Activated gamma-delta T cell treated with Interleukin-2 at 50 U/mL for 16 hours (primary cell): Measurements from ENCODE around the gene SNX17.
"Not testable (repeated sequence)": the region's sequence is repeated elsewhere in the genome, so short reads cannot be mapped to it uniquely, and the experiment has no call there.

Experiments
- DNase-seq: peaks from one replicate; pipeline ENCODE4 v3.0.0-alpha.2; 2020

Gene SNX17

GRCh38 chr2:27370026-27370815 is at the start of gene SNX17, which contains the start of gene EIF2B4:
Gene SNX17 (plus strand): TSS chr2:27370616. CDS start chr2:27370744, 128 bp downstream.
Gene EIF2B4 (minus strand): TSS chr2:27370338. CDS start chr2:27370314, 24 bp downstream.
- DNase-seq = peak; percentile 99

GRCh38 chr2:27320958-27321543 is 49.4 kb upstream of the SNX17 start:
- no peak for DNase-seq

GRCh38 chr2:27322301-27322765 is 48.1 kb upstream of the SNX17 start:
- no peak for DNase-seq

DNA sequence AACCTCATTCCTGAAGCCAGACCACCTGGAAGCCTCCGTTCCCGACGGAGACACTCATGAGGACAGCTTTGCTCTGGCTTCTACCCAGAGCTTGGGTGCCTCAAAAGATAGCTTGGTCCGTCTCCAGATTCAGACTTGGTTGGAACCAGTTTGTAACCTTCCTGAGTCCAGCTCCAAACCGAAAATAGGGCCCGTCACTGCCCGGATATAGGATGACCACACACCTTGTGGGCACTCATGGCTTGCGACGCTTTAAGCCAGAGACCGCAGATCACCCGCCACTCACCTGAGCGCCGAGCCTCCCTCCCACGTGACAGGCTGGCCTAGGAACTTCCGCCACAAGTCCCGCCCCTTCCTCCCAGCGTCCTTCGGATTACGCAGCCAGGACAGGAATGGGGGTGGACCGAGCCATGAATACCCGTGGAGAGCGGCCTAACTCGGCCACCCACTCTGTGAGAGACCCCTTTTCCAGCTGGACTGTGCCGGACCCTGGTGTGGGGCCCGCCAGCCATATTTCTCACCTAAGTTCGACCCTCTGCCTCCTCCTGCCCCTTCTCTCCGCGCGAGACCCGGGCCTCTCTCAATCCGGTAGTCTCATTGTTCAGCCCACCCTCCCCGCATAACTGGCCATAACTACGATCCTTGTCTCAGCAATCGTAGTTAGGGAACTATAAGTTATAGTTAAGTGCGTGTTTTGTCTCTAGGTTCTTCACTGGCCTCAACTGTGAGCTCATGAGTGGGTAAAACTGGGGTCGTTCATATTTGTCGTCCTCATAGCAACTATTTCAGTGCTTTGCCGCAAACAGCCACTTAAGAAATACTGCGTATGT is 47.4 kb upstream of the SNX17 start, which contains the start of gene MPV17:
Gene MPV17, minus strand, starts transcription at position 332 of the 830 bp plus-strand sequence. CDS start 580 bp downstream, outside the sequence.
- peak; percentile 85 for DNase-seq

- no peak for DNase-seq
Measured at GRCh38 chr2:27323596-27324285, 46.7 kb upstream of the SNX17 start.

DNA sequence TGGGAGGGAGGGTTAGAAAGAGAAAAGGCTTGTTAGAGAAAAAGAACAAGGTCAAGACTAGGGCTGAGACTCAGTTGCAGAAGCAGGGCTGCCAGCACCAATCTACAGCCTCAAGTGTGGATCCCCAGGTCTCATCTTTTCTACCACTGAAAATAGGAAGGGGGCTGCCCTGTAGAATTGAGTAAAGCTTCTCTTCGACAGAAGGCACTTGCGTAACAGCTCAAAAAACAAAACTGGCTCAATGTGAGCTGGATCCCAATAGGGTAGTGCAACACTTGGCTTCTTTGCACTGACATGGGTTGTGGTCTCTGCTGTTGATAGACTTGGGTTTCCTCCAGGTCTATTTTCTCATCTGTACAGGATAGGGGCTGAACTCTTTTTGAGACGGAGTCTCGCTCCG is 45.7 kb upstream of the SNX17 start:
- DNase-seq = no peak

DNA sequence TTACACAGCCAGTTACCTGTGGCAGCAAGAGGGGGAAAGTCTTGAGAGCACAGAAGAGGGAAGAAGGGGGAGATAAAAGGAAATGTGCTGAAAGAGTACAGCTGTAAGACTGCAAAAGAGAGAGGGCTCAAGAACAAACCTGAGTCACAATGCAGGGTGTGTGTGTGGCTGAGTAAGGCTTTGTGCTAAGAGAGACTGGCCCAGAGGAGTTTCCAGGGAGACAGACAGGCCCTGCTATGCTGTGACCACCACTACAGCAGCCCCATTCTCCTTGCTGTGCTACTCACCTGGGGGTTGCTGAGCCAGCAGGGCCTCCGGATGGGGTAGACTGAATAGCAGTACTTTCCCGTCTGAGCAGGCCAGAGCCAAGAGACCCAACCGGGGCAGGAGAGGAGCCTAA is 35.1 kb upstream of the SNX17 start:
- no peak for DNase-seq

GRCh38 chr2:27336173-27336572 is 34.2 kb upstream of the SNX17 start:
- no peak for DNase-seq

GRCh38 chr2:27347641-27348040 is 22.8 kb upstream of the SNX17 start:
- no peak for DNase-seq

GRCh38 chr2:27350106-27350693 is 20.2 kb upstream of the SNX17 start:
- no peak for DNase-seq

DNA sequence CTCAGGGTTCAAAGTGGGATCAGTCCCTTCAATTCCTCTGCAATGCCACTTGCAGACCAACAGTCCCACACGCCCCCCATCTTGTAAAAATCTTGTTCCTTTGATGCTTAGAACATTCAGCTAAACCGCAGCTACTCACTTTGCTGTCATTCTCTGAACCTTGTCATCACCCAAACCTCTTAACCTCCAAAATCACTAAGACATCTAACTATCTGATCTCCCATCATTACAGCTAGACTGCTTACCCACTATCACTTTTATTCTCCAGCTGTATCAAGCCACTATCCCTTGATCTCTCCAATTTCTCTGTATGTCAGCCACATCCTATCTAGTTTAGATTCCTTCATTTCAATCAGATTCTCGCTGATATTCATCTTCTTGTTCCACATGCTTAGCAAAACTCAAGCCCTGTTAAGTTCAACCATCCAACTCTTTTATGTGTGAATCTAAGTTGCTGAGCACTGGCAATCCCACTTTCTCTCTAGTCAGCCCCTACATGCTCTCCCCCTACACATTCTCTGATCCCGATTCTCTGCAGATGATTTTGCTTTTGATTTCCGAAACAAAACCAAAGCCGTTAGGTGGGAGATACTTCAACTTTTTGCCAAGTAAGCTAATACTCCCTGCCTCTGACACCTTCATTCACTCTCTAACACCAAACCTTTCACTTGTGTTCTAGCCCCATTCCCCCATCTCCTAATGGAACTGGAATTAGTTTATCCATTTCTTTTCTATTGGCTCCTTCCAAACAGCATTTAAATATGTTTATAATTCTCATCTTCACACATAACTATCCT is 18.4 kb upstream of the SNX17 start:
- no peak for DNase-seq

DNA sequence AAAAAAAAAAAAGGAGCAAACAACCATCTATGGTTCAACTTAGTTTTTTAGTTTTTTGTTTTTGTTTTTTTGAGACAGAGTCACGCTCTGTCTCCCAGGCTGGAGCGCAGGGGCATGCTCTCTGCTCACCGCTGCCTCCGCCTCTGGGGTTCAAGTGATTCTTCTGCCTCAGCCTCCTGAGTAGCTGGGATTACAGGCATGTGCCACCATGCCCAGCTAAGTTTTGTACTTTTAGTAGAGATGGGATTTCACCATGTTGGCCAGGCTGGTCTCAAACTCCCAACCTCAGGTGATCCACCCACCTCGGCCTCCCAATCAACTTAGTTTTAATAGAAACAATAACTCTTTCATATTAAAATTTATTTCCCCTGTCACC is 17.0 kb upstream of the SNX17 start:
- not testable (repeated sequence) for DNase-seq

DNA sequence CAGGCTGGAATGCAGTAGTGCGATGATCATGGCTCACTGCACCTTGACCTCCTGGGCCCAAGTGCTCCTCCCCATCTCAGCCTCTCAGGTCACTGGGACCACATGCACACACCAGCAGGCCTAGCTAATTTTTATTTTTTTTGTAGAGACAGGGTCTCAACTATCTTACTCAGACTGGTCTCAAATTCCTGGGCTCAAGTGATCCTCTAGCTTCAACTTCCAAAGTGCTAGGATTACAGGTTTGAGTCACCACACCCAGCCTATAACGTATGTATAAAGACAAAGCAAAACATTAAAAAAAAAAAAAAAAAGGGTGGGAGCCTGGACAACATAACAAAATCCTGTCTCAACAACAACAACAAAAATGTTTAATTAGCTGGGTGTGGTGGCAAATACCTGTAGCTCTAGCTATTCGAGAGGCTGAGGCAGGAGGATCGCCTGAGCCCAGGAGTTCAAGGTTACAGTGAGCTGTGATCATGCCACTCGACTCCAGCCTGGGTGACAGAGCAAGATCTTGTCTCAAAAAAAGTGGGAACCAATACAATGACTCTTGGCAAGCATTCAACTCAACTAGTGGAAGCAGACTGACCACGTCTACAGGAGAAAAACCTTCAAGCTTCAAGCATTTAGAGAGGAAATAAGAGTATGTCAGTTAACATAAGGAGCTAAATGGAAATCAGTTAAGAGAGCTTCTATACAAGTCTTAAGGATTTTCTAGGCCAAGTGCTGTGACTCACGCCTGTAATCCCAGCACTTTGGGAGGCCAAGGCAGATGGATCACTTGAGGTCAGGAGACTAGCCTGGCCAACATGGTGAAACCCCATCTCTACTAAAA is 16.4 kb upstream of the SNX17 start:
- no peak for DNase-seq

DNA sequence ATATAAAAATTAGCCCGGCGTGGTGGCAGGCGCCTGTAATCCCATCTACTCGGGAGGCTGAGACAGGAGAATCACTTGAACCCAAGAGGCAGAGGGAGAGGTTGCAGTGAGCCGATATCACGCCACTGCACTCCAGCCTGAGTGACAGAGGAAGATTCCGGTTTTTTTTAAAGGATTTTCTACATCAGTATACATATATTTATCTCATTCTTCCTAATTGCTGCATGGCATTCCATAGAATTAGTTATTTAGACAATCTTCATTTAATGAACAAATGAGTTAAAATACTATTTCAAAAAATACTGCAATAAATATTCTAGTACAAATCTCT is 15.9 kb upstream of the SNX17 start:
- no peak for DNase-seq

DNA sequence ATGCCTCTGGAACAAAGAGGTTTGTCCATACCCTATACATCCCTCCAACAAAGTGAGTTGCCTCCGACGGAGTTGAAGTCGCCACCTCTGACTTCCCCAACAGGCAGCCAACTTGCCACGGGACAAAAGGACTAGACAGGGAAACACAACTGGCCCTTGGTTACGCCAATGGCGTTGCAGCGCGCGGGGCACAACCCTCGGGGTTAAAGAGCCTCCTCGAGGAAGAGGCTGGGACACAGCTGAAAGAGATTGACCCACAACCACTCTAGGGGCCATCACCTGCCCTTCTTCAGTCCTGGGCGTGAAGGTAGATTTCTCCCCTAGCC is 14.4 kb upstream of the SNX17 start:
- DNase-seq = no peak

DNA sequence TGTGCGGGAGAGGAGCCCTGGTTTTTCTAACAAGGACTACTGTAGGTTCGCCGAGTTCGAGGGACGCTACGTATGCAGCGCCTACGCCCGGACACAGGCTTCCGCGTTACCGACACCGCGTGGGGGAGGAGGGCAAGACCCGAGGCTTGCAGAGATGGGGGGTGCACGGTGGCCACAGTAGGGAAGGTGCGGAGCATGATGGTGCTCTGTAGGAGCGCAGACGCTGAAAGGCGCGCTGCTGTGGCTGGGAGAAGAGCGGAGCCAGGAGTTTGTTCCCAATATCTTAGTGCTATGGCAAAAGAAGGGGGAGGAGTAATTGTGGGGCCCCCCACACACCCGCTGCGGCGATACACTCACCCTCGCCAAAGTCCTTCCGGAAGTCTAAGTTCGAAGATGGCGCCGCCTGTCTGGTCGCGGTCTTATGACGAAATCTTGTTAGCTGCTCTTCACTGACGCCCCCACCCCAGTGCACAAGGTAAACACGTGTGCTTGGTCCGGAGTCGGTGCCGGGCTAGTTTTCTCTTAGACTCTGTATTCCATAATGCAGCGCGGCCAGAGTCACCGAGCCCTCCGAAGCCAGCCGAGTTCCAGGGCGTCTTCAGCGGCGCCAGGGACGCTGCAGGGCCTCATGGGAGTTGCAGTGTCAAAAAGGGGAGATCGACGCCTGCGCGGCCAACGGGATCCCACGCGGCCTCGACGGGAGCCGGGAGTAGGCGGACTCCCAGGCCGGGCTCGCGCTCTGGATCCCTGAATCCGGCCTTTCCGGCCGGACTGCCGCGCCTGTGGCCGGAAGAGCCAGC is 13.8 kb upstream of the SNX17 start, which contains the start of gene GTF3C2:
Gene GTF3C2, minus strand, starts transcription at position 383 of the 800 bp plus-strand sequence. CDS start 13,210 bp downstream, outside the sequence.
- peak; percentile 90 for DNase-seq

- DNase-seq = no peak
Measured at GRCh38 chr2:27362678-27363420, 7.6 kb upstream of the SNX17 start.

DNA sequence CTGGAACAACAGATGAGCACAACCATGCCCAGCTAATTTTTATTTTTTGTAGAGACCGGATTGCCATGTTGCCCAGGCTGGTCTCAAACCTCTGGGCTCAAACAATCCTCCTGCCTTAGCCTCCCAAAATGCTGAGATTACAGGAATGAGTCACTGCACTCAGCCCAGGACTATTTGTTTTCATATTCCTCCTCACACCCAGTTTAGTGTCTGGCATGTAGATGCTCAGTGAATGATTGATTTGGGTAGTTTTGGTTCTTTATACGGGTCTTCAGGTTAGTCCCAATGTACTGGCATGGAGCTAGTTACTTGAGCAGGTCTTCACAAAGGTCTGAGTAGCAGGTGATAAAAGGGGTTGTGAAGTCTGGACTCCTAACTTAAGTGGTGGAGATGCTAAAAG is 6.5 kb upstream of the SNX17 start:
- DNase-seq = no peak

DNA sequence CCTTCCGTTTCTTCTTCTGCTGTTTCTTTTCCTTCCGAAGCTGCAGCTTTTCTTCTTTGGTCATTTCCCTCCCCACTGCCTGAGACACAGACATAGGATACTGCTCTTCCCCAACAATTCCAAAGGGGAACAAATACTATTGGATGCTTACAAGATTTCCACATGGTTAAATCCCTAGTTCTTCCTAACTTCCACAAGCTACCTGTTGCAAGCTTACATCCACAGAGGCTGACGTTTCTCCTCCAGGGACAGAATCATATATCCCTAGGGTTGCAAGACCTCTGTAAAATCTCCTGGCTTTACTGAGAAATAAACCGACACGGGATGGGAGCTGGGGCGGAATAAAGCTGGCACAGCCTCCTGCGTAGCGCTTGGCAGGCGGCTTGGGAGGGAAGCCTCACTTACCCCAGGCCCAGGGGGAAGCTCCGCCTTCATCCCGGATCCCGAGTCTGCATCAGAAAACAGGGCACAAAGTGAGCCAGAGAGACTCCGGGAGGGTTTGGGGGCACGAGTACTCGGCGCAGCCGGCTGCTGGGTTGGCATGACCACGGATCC is 868 bp upstream of the SNX17 start:
- DNase-seq = no peak
